Raji (cell line): ENCODE results near the gene AVP.
A peak's percentile ranks its signal among the peaks of the same experiment; 100 is the strongest.

Experiments used
- POLR2A ChIP-seq: IDR thresholded peaks from 2 replicates; pipeline ENCODE4 v1.6.1; 2011; ENCODE audit warnings: low read depth, low read length, control low read depth; ENCODE audit not compliant: insufficient read depth

Gene AVP

DNA sequence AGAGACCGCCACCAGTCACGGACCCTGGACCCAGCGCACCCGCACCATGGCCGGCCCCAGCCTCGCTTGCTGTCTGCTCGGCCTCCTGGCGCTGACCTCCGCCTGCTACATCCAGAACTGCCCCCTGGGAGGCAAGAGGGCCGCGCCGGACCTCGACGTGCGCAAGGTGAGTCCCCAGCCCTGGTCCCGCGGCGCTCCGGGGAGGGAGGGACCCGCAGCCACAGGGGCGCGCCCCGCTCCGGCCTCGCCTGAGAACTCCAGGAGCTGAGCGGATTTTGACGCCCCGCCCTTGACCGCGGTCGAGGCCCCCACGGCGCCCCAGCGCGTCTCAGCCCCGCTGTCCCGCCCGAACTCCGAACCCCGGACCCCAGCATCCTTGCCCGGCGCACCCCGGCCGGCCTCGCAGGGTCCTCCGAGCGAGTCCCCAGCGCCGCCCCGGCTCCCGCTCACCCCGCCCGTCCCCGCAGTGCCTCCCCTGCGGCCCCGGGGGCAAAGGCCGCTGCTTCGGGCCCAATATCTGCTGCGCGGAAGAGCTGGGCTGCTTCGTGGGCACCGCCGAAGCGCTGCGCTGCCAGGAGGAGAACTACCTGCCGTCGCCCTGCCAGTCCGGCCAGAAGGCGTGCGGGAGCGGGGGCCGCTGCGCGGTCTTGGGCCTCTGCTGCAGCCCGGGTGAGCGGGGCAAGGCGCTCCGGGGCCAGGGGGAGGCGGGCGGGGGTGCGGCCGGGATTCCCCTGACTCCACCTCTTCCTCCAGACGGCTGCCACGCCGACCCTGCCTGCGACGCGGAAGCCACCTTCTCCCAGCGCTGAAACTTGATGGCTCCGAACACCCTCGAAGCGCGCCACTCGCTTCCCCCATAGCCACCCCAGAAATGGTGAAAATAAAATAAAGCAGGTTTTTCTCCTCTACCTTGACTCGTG is 12.7 kb downstream of the AVP start, which contains the start of gene OXT:
TSS of gene OXT (plus strand) at position 11 of the 920 bp plus-strand sequence. CDS start at position 47, 36 bp downstream.
- TF ChIP-seq POLR2A = no peak

DNA sequence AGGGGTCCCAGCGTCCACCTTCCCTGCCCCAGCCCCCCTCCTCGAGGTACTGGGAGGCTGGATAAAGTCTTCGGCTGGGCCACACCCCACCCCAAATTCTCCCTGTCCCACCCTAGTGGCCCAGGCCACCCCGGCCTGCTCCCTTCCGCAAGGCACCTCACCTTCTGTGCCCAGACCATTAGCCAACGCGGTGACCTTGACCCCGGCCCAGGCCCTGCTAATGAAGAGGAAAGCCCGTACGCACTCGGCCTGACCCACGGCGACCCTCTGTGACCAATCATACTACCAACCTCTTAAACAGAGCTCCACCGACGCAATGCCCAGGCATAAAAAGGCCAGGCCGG is 13.3 kb downstream of the AVP start:
- no peak for TF ChIP-seq POLR2A

DNA sequence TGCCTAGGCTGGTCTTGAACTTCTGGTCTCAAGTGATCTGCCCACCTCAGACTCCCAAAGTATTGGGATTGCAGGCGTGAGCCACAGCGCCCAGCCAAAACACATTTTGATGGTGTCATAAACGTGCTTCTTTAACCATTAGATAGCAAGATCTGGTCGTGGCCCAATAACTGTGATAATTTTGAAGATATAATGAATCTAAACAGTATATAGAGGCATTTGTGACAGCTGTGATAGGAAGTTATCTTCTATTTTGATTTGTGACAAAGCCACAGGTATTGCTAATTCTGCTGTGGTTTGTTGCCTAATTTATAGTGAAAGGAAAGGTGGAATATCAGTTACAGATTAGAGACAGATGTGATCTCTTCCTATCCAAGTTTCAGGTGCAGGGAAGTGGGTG is 13.8 kb downstream of the AVP start:
- TF ChIP-seq POLR2A = no peak

DNA sequence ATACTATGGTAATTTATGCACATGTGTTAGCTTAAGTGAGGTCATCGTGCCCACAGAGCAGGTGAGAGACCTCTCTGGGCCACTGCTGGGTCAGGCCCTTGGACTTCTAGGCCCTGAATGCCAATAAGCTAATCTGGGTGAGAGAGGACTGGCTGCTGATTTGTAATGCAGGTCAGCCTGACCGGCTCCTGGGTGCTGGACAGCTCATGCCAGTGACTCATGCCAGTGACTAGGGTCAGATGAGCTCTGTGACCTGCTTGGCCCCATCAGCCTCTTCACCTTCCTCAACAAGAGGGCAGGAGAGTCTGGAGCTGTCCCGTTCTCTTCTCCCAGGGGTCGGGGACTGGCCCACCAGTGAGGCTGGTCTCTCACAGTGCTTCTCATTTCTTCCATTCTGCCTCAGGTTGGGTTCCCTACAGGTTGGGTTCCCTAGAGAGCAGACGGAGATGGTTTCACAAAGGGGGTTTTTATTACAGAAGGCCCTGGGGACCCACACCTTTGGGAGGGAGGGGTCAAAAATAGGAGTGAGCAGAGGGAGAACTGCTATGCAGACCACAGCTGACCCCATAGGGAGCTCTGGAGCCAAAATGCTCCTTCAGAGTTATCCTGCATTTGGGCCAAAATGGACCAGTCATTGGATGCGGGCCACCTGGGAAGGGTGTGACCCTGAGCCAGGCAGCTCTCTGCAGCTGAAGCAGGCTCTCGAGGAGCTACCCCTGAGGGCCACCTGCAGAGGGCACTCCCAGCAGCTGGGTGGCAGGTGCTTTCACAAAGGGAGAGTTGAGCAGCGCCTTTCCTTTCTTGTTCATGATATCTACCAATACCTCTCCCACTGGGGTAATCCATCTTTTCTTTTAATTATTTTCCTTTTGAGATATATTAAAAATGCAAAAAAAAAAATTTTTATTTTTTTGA is 15.3 kb downstream of the AVP start:
- no peak for TF ChIP-seq POLR2A

DNA sequence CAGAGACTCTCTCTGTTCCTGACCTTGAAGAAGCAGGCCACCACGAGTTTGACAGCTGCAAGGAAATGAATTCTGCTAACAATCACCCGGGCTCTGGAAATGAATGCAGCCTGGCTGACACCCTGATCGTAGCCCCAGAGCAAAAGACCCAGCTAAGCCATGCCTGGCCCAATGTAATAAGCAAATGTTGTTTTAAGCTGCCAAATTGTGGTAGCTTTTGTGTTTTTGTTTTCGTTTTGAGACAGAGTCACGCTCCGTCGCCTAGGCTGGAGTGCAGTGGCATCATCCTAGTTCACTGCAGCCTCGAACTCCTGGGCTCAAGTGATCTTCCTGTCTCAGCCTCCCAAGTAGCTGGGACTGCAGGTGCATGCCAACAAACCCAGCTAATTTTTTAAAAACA is 16.4 kb downstream of the AVP start:
- no peak for TF ChIP-seq POLR2A

DNA sequence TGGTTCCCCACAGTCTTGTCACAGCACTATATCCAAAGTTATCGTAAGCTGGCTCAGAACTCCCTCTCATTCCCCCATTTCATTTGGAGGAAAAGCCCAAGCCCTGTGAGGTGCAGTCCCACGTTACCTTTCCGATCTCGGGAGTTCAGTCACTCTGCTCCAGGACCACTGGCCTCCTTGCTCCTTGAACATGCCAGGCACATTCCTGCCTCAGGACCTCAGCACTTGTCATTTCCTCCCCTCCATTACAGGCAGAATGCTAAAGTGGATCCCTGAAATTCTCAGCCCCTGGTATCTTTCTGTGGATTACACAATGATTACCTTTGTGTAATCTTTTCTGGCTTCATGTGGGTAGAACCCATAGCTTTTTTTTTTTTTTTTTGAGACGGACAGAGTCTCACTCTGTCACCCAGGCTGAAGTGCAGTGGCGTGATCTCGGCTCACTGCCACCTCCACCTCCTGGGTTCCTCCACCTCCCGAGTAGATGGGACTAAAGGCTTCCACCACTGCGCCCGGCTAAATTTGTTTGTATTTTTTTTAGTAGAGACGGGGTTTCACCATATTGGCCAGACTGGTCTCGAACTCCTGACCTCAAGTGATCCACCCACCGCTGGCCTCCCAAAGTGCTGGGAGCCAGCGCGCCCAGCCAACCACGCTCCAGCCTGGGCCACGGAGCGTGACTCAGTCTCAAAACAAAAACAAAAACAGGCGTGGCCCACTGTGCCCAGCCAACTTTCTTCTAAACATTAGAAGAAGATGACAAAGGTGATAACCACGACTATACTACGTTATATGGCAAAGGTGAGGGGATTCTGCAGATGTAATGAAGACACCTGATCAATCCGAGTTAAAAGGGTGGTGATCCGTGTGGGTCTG is 17.1 kb downstream of the AVP start:
- TF ChIP-seq POLR2A = no peak

DNA sequence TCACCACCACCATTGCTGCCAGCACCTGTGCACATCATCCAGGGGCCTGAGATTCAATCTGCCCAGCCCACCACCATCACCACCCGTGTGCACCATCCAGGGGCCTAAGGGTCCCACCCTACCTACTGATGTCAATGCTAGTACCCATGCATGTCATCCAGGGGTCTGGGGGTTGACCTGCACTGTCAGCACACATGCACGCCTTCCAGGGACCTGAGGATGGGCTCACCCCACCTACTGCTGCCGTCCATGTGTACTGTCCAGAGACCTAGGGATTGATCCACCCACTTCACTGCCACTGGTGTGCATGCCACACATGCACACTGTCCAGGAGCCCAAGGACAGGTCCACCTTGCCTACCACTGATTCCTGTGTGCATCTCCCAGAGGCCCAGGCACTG is 25.0 kb downstream of the AVP start:
- no peak for TF ChIP-seq POLR2A

DNA sequence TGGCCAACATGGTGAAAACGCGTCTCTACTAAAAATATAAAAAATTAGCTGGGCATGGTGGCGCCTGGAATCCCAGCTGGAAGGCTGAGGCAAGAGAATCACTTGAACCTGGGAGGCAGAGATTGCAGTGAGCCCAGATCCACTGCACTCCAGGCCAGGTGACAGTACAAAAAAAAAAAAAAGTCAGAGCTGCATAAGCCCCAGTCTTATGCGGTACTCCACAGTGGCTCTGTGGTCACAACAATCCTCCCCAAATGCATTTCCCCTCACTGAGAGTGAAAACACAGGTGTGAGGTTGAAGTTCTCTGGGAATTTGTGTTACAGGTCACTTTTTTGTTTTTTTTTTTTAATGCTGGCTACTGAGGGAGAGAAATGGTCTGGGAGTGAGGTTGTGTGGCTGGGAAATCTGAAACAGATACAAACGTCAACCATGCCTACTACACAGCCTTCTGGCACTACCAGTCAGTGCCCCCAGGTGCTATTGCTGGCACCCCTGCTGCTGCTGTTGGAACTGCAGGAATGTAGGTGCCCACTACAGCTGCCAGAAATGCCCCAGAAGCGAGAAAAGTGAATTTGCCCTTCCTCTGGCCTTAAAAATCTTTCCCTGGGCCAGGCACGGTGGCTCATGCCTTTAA is 33.0 kb downstream of the AVP start:
- TF ChIP-seq POLR2A = no peak

DNA sequence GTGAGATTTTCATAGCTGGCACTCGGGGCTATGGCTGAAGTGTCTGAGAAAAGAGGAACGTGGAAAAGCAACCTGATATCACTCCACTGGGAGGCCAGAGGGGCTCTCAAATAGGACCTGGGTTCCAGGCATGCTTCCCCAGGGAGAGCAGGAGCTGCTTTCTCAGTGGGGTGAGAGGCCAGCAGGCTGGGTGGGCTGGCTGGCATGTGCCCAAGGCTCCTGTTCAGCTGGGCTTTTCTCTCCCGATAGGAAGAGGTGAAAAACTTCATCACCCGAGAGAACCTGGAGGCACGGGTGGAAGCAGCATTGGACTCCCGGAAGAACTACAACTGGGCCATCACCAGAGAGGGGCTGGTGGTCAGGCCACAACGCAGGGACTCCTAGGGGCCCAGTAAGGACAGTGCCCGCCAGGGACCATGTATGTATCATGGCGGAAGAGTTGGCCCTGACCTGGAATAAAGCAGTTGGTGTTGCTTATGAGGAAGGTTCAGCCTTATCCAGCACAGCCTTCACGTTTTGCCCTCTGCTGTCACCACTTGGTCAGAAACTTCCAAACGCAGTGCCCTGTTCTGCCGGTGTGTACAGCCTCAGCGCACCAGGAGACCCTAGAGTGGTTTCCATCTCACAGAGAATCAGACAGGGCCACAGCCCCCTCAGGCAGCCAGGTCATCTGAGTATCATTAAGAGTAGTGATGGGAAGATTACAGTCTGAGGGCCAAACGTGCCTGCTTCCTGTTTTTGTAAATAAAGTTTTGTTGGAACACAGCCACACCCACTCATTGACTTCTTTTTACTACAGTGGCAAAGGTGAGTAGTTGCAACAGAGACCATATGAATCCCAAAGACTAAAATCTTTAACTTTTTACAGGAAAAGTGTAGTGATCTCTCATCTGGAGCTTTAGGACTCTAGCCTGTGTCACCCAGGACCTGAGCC is 36.8 kb downstream of the AVP start:
- TF ChIP-seq POLR2A = no peak

DNA sequence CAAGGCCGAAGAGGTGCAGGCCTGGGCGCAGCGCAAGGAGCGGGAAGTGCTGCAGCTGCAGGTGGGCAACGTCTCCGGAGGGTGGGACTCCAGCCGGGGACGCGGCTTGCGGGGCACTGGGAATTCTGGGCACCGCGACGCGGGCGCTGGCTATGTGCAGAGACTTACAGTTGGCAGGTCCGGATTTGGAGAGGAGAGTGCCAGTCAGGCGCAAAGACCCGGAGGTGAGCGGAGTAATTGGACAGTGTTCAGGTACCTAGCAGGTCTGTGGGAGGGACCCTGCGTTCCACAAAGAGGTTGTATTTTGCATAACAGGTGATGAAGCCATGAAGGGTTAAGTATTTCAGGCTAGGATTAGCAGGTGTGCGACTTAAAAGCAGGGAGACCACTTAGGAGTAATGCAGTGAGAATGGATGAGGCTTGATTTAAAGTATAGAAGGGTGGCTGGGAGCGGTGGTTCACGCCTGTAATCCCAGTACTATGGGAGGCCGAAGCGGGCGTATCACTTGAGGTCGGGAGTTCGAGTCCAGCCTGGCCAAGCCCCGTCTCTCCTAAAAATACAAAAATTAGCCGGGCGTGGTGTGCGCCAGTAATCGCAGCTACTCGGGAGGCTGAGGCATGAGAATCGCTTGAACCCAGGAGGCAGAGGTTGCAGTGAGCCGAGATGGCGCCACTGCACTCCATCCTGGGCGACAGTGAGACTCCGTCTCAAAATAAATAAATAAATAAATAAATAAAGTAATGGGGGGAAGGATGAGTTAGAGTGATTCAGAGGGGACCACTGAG is 37.7 kb downstream of the AVP start:
- TF ChIP-seq POLR2A = no peak

DNA sequence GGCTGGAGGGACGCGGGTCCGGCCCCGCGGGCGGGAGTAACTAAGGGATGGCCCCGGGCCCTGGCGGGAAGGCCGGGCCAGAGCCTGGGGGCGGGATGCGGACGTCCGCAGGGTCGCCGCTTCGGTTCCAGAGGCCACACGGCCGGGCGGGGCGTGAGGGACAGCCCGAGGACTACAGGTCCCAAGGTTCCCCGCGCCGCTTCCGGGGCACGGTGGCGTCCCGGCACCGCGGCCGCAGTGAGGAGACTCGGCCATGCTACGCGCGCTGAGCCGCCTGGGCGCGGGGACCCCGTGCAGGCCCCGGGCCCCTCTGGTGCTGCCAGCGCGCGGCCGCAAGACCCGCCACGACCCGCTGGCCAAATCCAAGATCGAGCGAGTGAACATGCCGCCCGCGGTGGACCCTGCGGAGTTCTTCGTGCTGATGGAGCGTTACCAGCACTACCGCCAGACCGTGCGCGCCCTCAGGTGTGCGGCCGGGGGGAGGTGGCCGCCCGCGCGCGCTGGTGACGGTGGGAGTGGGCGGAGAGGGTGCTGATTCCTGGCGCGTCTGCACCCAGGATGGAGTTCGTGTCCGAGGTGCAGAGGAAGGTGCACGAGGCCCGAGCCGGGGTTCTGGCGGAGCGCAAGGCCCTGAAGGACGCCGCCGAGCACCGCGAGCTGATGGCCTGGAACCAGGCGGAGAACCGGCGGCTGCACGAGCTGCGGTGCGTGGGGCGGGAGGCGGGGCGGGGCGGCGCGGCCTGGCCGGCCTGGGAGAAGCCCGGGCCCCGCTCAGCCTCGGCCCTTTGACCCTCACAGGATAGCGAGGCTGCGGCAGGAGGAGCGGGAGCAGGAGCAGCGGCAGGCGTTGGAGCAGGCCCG is 38.5 kb downstream of the AVP start, which contains the start of gene MRPS26:
TSS of gene MRPS26 (plus strand) at position 237 of the 861 bp plus-strand sequence. CDS start at position 254, 17 bp downstream.
- peak; percentile 85 for TF ChIP-seq POLR2A

DNA sequence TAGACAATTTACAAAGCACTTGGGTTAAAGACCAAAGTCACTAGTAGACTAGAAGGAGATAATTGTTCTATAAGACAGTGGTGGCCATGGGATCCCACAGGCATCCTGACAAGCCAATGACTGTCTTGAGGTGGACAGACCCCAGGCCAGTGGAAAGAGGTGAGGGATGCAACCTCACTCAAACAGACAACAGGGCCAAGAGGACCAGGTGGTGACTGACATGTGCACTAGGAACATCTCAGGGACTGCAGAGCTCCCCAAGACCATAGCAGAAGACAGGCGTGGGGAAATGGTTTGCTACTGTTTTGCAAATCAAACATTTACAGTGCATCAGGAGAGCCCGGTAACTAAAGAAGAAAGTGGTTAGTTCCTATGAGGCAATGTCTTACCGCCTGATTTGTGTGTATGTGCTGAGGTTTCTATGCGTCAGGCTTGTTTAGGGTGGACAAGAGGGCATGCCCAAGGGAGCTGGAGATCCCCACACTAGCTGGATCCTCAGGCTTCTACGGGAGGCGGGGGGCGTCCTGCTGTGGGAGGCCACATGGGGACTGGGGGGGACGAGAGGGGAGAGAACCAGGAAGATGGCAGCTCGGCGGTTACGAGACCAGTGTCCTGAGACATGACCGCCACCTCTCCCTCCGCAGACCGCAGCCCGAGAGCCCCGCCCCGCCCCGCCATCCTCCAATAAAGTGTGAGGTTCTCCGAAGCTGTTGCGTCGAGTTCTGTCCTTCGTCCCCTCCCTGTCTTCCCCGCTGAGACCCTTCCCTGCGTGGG is 39.3 kb downstream of the AVP start:
- TF ChIP-seq POLR2A = no peak
